IMR-90 (cell line): Measurements from ENCODE around the gene TNFAIP6. TPM values are rescaled to one million over a fixed set of nuclear protein-coding genes. Genes with fewer than 3 reads are reported as not detected.

Source experiments
- ATAC-seq: fragments of 200-7000 bp; cut with Tn5 transposase; 2 replicates; pipeline ENCODE4 v1.9.1; 2020; ENCODE audit warnings: low read depth, mild to moderate bottlenecking, moderate library complexity
- BruUV-seq: library from RNA; stranded (reverse); fragments of 400-500 nt; replicated peaks from 2 replicates; lab custom pipeline; 2021; lab: Mats Ljungman, UMichigan
- CTCF ChIA-PET: fragments of 300-600 bp; formaldehyde crosslinking; extraction: SDS; loops from one replicate; lab custom pipeline; 2021; ENCODE audit warnings: antibody characterized with exemption; lab: Yijun Ruan, JAX
- POLR2A ChIA-PET: fragments of 300-600 bp; sonication (Branson Sonifier 250); formaldehyde crosslinking; loops from one replicate; lab custom pipeline; 2022; ENCODE audit warnings: antibody characterized with exemption; ENCODE audit not compliant: unreplicated experiment; lab: Charles Lee
- DNase-seq: peaks from one replicate; pipeline ENCODE4 v3.0.0; 2013
- H2AFZ ChIP-seq: replicated peaks from 2 replicates; pipeline ENCODE3; 2013; ENCODE audit warnings: low read length, mild to moderate bottlenecking; ENCODE audit not compliant: poor library complexity
- H2AK5ac ChIP-seq: 2 replicates; pipeline ENCODE4 v1.6.1; 2013; ENCODE audit warnings: low read depth, low read length, inconsistent platforms
- H2AK9ac ChIP-seq: replicated peaks from 2 replicates; pipeline ENCODE3; 2013; ENCODE audit warnings: mild to moderate bottlenecking, low read depth, low read length, moderate library complexity; ENCODE audit not compliant: poor library complexity
- H2BK120ac ChIP-seq: 2 replicates; pipeline ENCODE4 v1.6.1; 2013; ENCODE audit warnings: low read depth, low read length, inconsistent platforms
- H2BK15ac ChIP-seq: 3 replicates; pipeline ENCODE4 v1.6.1; 2013; ENCODE audit warnings: low read depth, low read length, inconsistent platforms
- H2BK20ac ChIP-seq: 2 replicates; pipeline ENCODE4 v1.6.1; 2013; ENCODE audit warnings: low read depth, mild to moderate bottlenecking, inconsistent platforms, low read length, moderate library complexity
- H2BK5ac ChIP-seq: 2 replicates; pipeline ENCODE4 v1.6.1; 2013; ENCODE audit warnings: mild to moderate bottlenecking, low read depth, low read length, inconsistent platforms; ENCODE audit not compliant: poor library complexity, severe bottlenecking
- H3K14ac ChIP-seq: replicated peaks from 2 replicates; pipeline ENCODE4 v1.6.1; 2013; ENCODE audit warnings: low read depth, low read length, inconsistent platforms
- H3K18ac ChIP-seq: 2 replicates; pipeline ENCODE4 v1.6.1; 2013; ENCODE audit warnings: low read depth, low read length, control low read depth
- H3K23ac ChIP-seq: 2 replicates; pipeline ENCODE4 v1.6.1; 2013; ENCODE audit warnings: low read depth, low read length, inconsistent platforms
- H3K27ac ChIP-seq: 2 replicates; pipeline ENCODE4 v1.5.1; 2013; ENCODE audit warnings: mild to moderate bottlenecking, control low read depth, low read length; ENCODE audit not compliant: insufficient read depth
- H3K27me3 ChIP-seq: 2 replicates; pipeline ENCODE4 v1.6.1; 2013; ENCODE audit warnings: low read length; ENCODE audit not compliant: control insufficient read depth, insufficient read depth
- H3K36me3 ChIP-seq: 2 replicates; pipeline ENCODE4 v1.6.1; 2013; ENCODE audit warnings: low read length, mixed read lengths; ENCODE audit not compliant: control insufficient read depth, insufficient read depth
- H3K4ac ChIP-seq: 2 replicates; pipeline ENCODE4 v1.6.1; 2013; ENCODE audit warnings: low read depth, low read length, inconsistent platforms
- H3K4me1 ChIP-seq: 2 replicates; pipeline ENCODE4 v1.6.1; 2013; ENCODE audit warnings: low read length, mixed read lengths; ENCODE audit not compliant: control insufficient read depth, insufficient read depth
- H3K4me2 ChIP-seq: 2 replicates; pipeline ENCODE4 v1.6.1; 2013; ENCODE audit warnings: low read depth, mild to moderate bottlenecking, control low read depth, low read length, moderate library complexity
- H3K4me3 ChIP-seq: 2 replicates; pipeline ENCODE4 v1.5.1; 2013; ENCODE audit warnings: low read depth, mild to moderate bottlenecking, control low read depth, low read length, moderate library complexity; ENCODE audit not compliant: insufficient read depth
- H3K56ac ChIP-seq: 2 replicates; pipeline ENCODE4 v1.6.1; 2013; ENCODE audit warnings: low read length, inconsistent platforms; ENCODE audit not compliant: insufficient read depth; ENCODE audit errors: extremely low read depth
- H3K79me1 ChIP-seq, 2 experiments: 2 replicates each; pipeline ENCODE4 v1.6.1; 2013; ENCODE audit warnings: low read length in 2 of 2, inconsistent platforms in 1 of 2, low read depth in 1 of 2
- H3K9ac ChIP-seq: 2 replicates; pipeline ENCODE4 v1.6.1; 2013; ENCODE audit warnings: low read depth, low read length, control low read depth
- H3K9me1 ChIP-seq: 2 replicates; pipeline ENCODE4 v1.6.1; 2013; ENCODE audit warnings: low read length, inconsistent platforms; ENCODE audit not compliant: insufficient read depth
- H3K9me3 ChIP-seq: 2 replicates; pipeline ENCODE4 v1.6.1; 2013; ENCODE audit warnings: low read length; ENCODE audit not compliant: control insufficient read depth, insufficient read depth
- H4K20me1 ChIP-seq: 2 replicates; pipeline ENCODE4 v1.6.1; 2013; ENCODE audit warnings: low read length, inconsistent platforms; ENCODE audit not compliant: insufficient read depth
- H4K5ac ChIP-seq: 2 replicates; pipeline ENCODE4 v1.6.1; 2013; ENCODE audit warnings: mild to moderate bottlenecking, low read depth, low read length, control low read depth
- H4K8ac ChIP-seq, 2 experiments: 2 replicates each; pipeline ENCODE4 v1.6.1; 2013; ENCODE audit warnings: low read depth in 2 of 2, low read length in 2 of 2, control low read depth in 1 of 2, inconsistent platforms in 1 of 2
- H4K91ac ChIP-seq: 2 replicates; pipeline ENCODE4 v1.6.1; 2013; ENCODE audit warnings: low read depth, low read length, inconsistent platforms; ENCODE audit not compliant: insufficient read depth
- BHLHE40 ChIP-seq: fragments of 150-350 bp; IDR thresholded peaks from 2 replicates; pipeline ENCODE4 v1.6.1; 2016; ENCODE audit warnings: mild to moderate bottlenecking, low read depth, low read length
- CEBPB ChIP-seq: IDR thresholded peaks from 2 replicates; pipeline ENCODE4 v1.6.1; 2012; ENCODE audit warnings: low read depth, low read length, improper control_type of control experiment
- CHD1 ChIP-seq: IDR thresholded peaks from 2 replicates; pipeline ENCODE4 v1.6.1; 2012; ENCODE audit warnings: low read depth, low read length, improper control_type of control experiment
- FOS ChIP-seq: fragments of 150-350 bp; IDR thresholded peaks from 2 replicates; pipeline ENCODE4 v1.6.1; 2016; ENCODE audit warnings: low read depth, low read length
- MAFK ChIP-seq: IDR thresholded peaks from 2 replicates; pipeline ENCODE4 v1.6.1; 2012; ENCODE audit warnings: low read depth, low read length, improper control_type of control experiment
- MAZ ChIP-seq: IDR thresholded peaks from 2 replicates; pipeline ENCODE4 v1.6.1; 2012; ENCODE audit warnings: low read depth, mild to moderate bottlenecking, low read length, improper control_type of control experiment, moderate library complexity, borderline replicate concordance
- MXI1 ChIP-seq: IDR thresholded peaks from 2 replicates; pipeline ENCODE4 v1.6.1; 2012; ENCODE audit warnings: low read depth, mild to moderate bottlenecking, low read length, moderate library complexity, borderline replicate concordance
- NFE2L2 ChIP-seq: fragments of 150-350 bp; IDR thresholded peaks from 2 replicates; pipeline ENCODE4 v1.6.1; 2016; ENCODE audit warnings: low read depth, mild to moderate bottlenecking, low read length
- POLR2A ChIP-seq: IDR thresholded peaks from 2 replicates; pipeline ENCODE4 v1.6.1; 2012; ENCODE audit warnings: mild to moderate bottlenecking, low read depth, low read length
- RAD21 ChIP-seq: IDR thresholded peaks from 2 replicates; pipeline ENCODE4 v1.6.1; 2012; ENCODE audit warnings: low read length, improper control_type of control experiment
- RCOR1 ChIP-seq: IDR thresholded peaks from 2 replicates; pipeline ENCODE4 v1.6.1; 2012; ENCODE audit warnings: mild to moderate bottlenecking, low read length, improper control_type of control experiment; ENCODE audit not compliant: insufficient replicate concordance
- RFX5 ChIP-seq: IDR thresholded peaks from 2 replicates; pipeline ENCODE4 v1.8.0; 2012; ENCODE audit warnings: low read depth, mild to moderate bottlenecking, low read length, moderate library complexity
- SMC3 ChIP-seq: fragments of 150-350 bp; IDR thresholded peaks from 2 replicates; pipeline ENCODE4 v1.6.1; 2016; ENCODE audit warnings: low read depth, mild to moderate bottlenecking, antibody characterized with exemption, low read length, moderate library complexity
- whole genome bisulfite sequencing, 2 experiments: methylation state at CpG; one replicate each; pipeline versions ENCODE4 v1.1.5 to v1.1.7; 2013; ENCODE audit warnings: missing lambda C conversion rate in 2 of 2; ENCODE audit not compliant: insufficient read length in 1 of 2; ENCODE audit errors: extremely low coverage in 2 of 2; 5-methylcytosine and 5-hydroxymethylcytosine counted together
- dilution Hi-C: fragments of 300-500 bp; cut with HindIII; formaldehyde crosslinking; loops from one replicate; pipeline ENCODE4 v1.14.3; 2018; ENCODE audit warnings: low sequenced_read_pairs; ENCODE audit not compliant: unreplicated experiment
- in situ Hi-C: fragments of 300-500 bp; cut with MboI; formaldehyde crosslinking; loops from 3 replicates; pipeline ENCODE4 v1.14.3; 2019; ENCODE audit warnings: low sequenced_read_pairs, inconsistent platforms, mixed read lengths
- intact Hi-C: fragments of 100-400 bp; cut with micrococcal nuclease; formaldehyde crosslinking; loops from 2 replicates; pipeline ENCODE4 v1.10.0; 2022
- polyA plus RNA-seq, 3 experiments: library from polyadenylated mRNA; depleted of rRNA; stranded (reverse); fragments of >200 nt; gene quantifications; 2 replicates each; pipeline ENCODE4 v1.2.3, GENCODE V29; 2012; ENCODE audit warnings: low replicate concordance in 1 of 3
- total RNA-seq: library from RNA; depleted of rRNA; stranded (reverse); fragments of >200 nt; gene quantifications from 2 replicates; pipeline ENCODE4 v1.2.3, GENCODE V29; 2012
- TF ChIP-seq, protein P1 (sequence below): conservative IDR thresholded peaks from 2 replicates; pipeline ENCODE4 v1.5.1; 2012; ENCODE audit warnings: mild to moderate bottlenecking, low read depth, low read length, improper control_type of control experiment
- TF ChIP-seq, protein P2 (sequence below): fragments of 150-350 bp; IDR thresholded peaks from 2 replicates; pipeline ENCODE4 v1.6.1; 2017; ENCODE audit warnings: mild to moderate bottlenecking, antibody characterized with exemption, low read length, low read depth
- TF ChIP-seq, protein P3 (sequence below): fragments of 150-350 bp; IDR thresholded peaks from 2 replicates; pipeline ENCODE4 v1.6.1; 2016; ENCODE audit warnings: low read depth, mild to moderate bottlenecking, low read length, moderate library complexity, borderline replicate concordance

Gene TNFAIP6
- total and polyA plus RNA-seq, 2 of the 4 experiments (the other 2 are of a cell fraction) = 1.8 to 2.9 TPM

DNA sequence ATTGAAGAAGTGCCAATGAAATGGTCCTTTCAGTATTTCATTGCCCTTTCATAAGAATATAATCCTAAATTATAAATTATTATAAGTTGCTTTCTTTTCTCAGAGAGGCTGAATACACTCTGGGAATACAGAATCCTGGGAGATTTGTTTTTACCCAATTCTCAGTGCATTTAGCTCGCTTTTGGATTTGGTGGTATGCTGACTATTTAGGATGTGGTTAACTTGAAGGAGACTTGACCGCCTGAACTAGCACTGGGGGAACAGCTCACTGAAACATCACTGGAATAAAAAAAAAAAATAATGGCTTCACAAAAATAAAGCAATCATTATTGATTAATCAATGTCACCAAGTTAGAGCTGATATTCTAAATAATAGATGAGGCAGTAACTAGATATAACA lies 10.2 kb downstream of the TNFAIP6 start:
- Histone ChIP-seq H3K4me1 (no peaks in the 10 kb centered on the region), H3K23ac (no peak overlapping the region), H2BK20ac (no peak overlapping the region), H4K20me1 (no peaks in the 10 kb centered on the region), H4K91ac (no peak overlapping the region), H3K56ac (no peak overlapping the region), H2BK120ac (no peak overlapping the region), H2AK9ac (no peak overlapping the region), H3K14ac (no peak overlapping the region), H4K8ac (no peak overlapping the region), H3K4me2 (no peak overlapping the region), H3K9me1 (no peaks in the 10 kb centered on the region), H3K9ac (no peak overlapping the region), H3K36me3 (0 out of 2 replicates have a peak, but pooled peaks cover 1% of the 10 kb centered on the region), H3K27ac (no peak overlapping the region), H3K18ac (no peak overlapping the region), H3K9me3 (no peaks in the 10 kb centered on the region), H3K79me1 (no peaks in the 10 kb centered on the region), H2BK5ac (no peak overlapping the region), H2AK5ac (no peak overlapping the region), H3K4me3 (no peak overlapping the region), H2BK15ac (no peak overlapping the region), H4K5ac (no peak overlapping the region), H3K4ac (no peak overlapping the region), H3K27me3 (no peaks in the 10 kb centered on the region), H2AFZ (no peak overlapping the region)
- no TSS peak for BruUV-seq
- DNase-seq = peak; percentile 36
- TF ChIP-seq, protein P1, sequence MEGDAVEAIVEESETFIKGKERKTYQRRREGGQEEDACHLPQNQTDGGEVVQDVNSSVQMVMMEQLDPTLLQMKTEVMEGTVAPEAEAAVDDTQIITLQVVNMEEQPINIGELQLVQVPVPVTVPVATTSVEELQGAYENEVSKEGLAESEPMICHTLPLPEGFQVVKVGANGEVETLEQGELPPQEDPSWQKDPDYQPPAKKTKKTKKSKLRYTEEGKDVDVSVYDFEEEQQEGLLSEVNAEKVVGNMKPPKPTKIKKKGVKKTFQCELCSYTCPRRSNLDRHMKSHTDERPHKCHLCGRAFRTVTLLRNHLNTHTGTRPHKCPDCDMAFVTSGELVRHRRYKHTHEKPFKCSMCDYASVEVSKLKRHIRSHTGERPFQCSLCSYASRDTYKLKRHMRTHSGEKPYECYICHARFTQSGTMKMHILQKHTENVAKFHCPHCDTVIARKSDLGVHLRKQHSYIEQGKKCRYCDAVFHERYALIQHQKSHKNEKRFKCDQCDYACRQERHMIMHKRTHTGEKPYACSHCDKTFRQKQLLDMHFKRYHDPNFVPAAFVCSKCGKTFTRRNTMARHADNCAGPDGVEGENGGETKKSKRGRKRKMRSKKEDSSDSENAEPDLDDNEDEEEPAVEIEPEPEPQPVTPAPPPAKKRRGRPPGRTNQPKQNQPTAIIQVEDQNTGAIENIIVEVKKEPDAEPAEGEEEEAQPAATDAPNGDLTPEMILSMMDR = no peak
- no peak for TF ChIP-seq CHD1
- TF ChIP-seq SMC3 = no peak
- TF ChIP-seq, protein P2, sequence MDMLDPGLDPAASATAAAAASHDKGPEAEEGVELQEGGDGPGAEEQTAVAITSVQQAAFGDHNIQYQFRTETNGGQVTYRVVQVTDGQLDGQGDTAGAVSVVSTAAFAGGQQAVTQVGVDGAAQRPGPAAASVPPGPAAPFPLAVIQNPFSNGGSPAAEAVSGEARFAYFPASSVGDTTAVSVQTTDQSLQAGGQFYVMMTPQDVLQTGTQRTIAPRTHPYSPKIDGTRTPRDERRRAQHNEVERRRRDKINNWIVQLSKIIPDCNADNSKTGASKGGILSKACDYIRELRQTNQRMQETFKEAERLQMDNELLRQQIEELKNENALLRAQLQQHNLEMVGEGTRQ = no peak
- no peak for TF ChIP-seq POLR2A
- TF ChIP-seq RCOR1 = no peak
- TF ChIP-seq NFE2L2 = no peak
- no peak for TF ChIP-seq RAD21
- TF ChIP-seq, protein P3, sequence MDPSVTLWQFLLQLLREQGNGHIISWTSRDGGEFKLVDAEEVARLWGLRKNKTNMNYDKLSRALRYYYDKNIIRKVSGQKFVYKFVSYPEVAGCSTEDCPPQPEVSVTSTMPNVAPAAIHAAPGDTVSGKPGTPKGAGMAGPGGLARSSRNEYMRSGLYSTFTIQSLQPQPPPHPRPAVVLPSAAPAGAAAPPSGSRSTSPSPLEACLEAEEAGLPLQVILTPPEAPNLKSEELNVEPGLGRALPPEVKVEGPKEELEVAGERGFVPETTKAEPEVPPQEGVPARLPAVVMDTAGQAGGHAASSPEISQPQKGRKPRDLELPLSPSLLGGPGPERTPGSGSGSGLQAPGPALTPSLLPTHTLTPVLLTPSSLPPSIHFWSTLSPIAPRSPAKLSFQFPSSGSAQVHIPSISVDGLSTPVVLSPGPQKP = no peak
- no peak for TF ChIP-seq MAFK
- no peak for TF ChIP-seq BHLHE40
- TF ChIP-seq MXI1 = no peak
- no peak for TF ChIP-seq RFX5
- no peak for TF ChIP-seq MAZ
- TF ChIP-seq CEBPB = no peak
- no peak for TF ChIP-seq FOS
- POLR2A ChIA-PET = interaction anchor here (0.5 kb wide), 1 partner anchor 35 kb away, joined by 8 read pairs; no protein-coding TSS in a partner anchor
- dilution Hi-C loops = no loop called here
- ATAC-seq = no peak
- in situ Hi-C loops = no loop called here
- CTCF ChIA-PET = interaction anchor here (1.1 to 1.2 kb wide), 2 partner anchors 9 to 10 kb away, joined by 4 to 5 read pairs; no protein-coding TSS in a partner anchor
- WGBS, 2 experiments = no CpG with 5 or more reads among the region's 2 CpGs
- intact Hi-C loops = no loop called here
